NCI-H526 (cell line): ENCODE measurements around the gene SOAT1.
"Not testable (repeated sequence)": the region's sequence is repeated elsewhere in the genome, so short reads cannot be mapped to it uniquely, and the experiment has no call there.

Source experiments
- DNase-seq, 2 experiments: peaks; one replicate each; lab custom pipeline; 2025; lab: John Stamatoyannopoulos, UW

SOAT1 gene

DNA sequence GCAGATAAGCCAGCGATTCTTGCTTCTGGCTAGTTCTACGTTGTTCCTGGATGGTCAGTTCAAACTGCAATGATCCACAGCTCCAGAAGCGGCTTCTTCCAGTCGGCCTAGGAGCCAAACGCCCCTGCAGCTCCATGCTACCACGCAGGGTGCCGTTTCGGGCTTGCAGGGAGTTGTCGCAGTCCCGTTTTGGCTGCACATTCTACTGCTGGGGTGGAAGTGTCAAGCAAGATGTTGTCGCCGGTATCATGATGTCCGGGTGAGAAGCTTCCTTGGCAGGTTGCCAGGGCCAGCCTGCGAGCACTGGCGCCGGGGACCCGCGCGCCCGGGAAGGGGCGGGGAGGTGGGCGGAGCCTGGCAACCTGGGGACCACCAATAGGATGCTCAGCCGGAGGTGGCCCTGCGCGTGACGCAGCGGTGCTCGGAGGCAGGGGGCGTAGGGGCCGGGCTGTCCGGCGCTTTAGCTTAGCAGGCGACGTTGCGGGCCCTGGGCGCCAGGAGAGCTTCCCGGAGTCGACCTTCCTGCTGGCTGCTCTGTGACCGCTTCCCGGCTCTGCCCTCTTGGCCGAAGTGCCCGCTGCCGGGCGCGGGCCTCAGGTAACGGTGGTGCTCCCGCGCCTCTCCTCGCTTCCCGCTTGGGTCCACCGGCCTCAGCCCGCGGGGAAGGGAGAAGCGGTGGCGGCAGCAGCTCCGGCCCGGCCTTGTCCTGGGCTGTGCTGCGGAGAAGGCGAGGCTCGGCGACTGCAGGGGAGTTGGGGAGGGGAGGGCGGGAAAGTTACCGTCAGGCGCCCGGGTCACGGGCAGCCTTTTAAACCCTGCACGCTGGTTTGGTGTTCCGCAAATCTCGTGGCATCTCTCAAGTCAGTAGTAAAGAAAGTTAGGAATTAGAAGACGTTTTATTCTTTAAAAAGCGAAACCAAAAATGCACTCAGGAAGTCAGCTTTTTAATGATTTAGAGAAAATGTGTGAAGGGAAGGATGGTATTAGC is at the start of gene SOAT1:
SOAT1 (plus strand) TSS at position 458 of the 988 bp plus-strand sequence. CDS start 8,888 bp downstream, outside the sequence.
- DNase-seq, result peak; percentile 97 to 100

- DNase-seq, result not testable (repeated sequence)
Measured at GRCh38 chr1:179245426-179245825, 48.2 kb upstream of the SOAT1 start.

- DNase-seq, result no peak
Measured at GRCh38 chr1:179247923-179248322, 45.7 kb upstream of the SOAT1 start.

DNA sequence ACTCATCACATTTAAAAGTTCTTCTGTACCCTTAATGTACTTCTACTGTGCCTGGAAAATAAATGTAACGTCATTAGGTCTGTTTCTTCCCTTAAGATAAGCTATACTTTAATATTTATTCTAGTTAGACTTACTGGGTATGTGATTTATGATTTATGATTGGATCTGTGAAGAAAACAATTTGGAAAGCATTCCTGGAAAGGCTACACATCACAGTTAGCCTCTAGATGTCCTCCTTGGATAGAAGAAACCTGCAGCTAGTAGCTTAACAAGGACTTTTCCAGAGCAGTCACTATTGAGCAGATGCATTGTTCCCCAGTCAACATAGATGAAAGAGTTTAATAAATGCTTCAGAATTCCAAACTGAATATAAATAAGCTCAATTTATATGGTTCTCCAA is 41.9 kb upstream of the SOAT1 start:
- DNase-seq, result peak; percentile 60 to 71

DNA sequence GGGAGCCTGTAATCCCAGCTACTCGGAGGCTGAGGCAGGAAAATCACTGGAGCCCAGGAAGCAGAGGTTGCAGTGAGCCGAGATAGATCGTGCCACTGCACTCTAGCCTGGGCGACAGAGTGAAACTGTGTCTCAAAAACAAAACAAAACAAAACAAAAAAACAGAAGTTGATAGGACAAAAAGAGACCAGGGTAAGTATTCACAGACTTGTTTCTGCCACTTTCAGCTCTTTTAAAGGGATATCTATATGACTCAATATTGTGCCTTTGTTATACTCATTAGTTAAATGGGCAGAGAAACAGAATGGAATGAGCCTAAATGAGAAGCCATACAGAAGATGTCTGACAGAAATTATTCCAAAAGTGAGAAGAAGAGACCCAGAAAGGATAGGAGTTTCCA is 41.0 kb upstream of the SOAT1 start:
- no peak for DNase-seq

DNA sequence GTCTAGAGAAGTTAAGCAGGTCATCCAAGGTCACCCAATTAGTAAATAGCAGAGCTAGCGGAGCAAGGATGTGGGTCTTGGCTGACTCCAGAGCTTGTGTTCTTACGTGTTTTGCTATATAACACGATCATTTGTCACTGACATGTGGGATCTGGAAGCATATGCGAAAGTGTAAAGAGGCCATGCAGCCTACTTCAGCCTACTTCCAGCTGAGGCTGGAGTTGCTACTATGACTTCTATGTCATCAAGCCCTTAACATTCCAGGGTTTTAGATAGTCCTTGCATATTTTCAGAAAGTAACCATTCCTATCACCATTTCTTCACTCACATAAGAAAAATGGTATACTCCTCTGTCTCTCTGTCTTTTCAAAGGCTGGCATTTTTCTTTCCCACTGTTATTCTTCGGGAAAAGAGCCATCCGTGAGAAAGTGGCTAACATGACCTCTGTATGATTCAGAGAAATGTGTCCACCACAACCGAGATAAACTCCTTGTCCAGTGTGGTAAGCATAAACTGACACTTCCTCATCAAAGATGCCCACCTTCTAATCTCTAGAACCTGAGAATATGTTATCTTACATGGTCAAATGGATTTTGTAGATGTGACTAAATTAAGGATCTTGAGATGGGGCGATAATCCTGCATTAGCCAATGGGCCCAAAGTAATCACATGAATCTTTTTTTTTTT is 40.2 kb upstream of the SOAT1 start:
- DNase-seq, result no peak

- no peak for DNase-seq
Measured at GRCh38 chr1:179262183-179262582, 31.4 kb upstream of the SOAT1 start.

DNA sequence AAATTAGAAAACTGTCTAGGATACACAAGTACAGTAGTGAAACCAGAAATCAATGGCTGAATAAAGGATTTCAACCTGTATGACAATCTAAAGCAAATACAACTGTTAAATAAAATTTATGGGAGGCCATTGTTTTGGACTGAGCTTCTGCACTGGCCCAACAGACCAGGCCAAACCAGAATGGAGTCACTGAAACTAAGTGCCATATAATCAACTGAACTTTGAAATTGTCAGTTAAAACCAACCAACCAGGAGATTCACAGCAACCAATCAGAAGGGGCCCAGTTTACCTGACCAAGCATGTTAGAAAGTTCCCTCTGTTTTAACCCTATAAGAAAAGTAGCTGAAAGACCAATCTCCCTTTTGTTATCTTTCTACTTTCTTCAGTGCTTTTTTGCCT is 30.5 kb upstream of the SOAT1 start:
- DNase-seq, result no peak

DNA sequence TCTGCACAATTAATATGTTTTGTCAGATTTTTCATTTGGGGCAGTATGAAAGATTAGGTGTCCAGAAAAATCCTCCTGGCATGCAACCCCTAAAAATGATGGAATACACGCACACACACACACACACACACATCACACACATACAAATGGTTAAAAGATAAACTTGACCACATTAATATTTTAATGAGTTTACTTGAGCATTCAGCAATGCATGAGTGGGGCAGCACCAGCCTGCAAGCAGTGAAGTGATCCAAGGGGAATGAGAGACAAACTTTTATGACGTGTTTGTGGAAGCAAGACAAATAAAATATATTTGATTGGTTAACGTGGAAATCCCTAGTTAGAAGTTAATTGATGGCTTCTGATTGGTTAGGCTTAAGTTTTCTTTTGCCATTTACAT is 29.1 kb upstream of the SOAT1 start:
- no peak for DNase-seq

DNA sequence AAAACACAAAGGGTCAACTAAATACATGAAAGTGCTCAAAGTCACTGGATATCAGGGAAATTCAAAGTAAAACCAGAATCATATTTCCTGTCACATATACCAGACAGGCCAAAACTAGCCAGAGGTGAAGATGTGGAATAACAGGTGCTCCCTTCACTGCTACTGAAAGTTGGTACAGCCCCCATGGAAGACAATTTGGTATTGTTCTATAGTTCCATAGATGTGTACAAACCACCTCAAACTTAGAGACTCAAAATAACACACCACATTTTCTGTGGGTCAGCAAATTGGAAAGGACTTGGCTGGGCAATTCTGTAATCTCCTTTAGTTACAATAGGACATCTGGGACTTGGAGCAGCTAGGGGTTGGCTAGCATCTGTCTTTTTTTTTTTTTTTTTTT is 24.5 kb upstream of the SOAT1 start:
- DNase-seq, result no peak

GRCh38 chr1:179274424-179274823 is 19.2 kb upstream of the SOAT1 start:
- not testable (repeated sequence) for DNase-seq

DNA sequence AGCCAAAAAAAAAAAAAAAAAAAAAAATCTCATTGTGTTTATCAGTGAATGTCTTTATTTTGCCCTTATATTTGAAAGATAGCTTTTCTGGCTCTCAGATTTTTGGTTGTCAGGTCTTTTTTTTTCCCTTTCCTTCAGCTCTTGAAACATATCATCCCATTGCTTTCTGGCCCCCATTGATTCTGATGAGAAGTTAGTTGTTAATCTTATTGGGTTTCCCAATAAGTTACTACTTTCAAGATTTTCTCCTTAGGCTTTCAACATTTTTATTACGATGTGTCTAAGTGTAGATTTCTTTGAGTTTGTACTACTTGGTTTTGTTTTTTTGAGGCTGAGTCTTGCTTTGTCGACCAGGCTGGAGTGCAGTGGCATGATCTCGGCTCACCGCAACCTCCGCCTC is 14.7 kb upstream of the SOAT1 start:
- DNase-seq, result no peak

GRCh38 chr1:179283992-179284391 is 9.6 kb upstream of the SOAT1 start:
- DNase-seq, result no peak

DNA sequence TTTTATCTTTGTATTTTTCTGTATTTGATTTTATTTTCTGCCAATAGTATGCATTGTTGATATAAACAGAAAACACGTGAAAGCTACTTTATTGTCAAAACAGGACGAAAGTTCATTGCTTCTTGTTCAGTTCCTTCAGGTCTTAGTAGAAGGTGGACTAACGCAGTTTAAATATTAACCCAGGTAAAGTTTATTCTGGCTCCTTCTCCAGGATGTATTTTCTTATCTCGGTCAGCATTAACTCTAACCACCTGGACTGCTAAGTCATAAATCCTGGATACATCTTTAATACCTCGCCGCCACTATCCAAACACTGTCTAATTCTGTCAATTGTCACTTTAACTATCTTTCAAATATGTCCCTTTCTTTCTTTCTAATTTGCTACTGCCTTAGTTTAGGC is 5.7 kb upstream of the SOAT1 start:
- DNase-seq, result peak in 1 of 2 experiments; percentile 50

DNA sequence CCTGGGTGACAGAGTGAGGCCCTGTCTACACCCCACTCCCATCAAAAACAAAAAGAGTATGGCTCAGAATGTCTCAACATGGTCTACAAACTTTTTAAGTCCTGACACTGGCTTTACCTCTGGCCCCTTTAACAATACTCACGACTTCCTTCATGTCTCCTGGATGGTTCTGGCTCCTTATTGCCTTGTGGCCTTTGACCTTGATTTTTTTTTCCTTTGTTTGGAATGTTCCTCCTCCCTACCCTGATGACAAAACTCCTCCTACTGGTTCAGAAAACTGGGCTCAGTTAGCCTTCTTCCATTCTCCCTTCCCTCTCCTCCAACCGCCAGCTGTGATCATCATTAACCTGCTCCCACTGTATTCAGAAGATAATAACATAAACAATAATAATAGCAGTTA is 4.6 kb upstream of the SOAT1 start:
- DNase-seq, result no peak

- DNase-seq, result no peak
Measured at GRCh38 chr1:179295164-179295755, 1.7 kb downstream of the SOAT1 start.

DNA sequence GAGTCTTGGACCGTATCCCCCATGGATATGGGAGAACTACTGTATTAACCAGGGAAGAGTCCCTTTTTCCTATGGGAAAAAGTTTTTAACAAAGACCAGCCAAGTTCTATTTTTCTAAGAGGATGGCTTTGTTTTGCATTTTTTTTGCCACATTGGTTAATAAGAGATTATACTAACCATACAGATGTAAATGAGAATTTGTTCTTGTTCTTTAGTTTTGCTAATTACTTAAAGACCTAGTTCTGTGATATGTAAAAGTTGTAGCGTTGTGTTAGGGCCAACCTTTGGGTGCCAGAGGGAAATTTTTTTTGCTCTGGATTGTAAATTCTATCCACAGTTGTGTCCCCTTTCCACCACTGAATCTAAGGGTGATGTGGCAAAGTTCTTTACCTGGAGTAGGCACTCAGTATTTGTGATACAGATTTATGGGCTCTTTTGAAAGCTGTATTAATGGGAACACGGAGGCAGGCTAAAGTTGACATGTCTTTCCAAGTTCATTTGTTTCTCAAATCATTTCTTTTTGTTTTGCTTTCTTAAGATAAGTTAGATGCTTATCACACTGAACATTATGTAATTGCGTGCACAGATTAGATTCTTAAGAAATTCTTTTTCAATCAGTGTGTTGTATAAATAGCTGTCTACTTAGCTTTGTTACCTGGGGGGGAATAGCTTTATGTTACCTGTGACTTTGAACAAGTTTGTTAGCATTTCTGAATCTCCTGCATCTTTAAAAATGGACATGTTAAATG is 2.9 kb downstream of the SOAT1 start:
- DNase-seq, result no peak

DNA sequence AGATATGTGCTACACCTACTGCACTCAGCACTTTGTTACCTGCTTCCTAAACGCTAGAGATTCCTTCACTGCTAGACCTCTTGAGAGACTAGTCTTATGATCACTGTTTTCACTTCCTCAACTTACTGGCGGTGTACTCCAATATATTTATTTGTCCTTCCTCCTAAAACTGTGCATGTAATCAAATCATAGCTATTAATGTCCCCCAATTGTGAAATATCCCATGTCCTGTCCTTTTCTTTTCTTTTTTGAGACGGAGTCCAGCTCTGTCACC is 3.4 kb downstream of the SOAT1 start:
- no peak for DNase-seq

GRCh38 chr1:179298952-179299351 is 5.4 kb downstream of the SOAT1 start:
- no peak for DNase-seq

- DNase-seq, result no peak
Measured at GRCh38 chr1:179300112-179300511, 6.5 kb downstream of the SOAT1 start.

GRCh38 chr1:179302070-179302469 is 8.5 kb downstream of the SOAT1 start:
- no peak for DNase-seq

DNA sequence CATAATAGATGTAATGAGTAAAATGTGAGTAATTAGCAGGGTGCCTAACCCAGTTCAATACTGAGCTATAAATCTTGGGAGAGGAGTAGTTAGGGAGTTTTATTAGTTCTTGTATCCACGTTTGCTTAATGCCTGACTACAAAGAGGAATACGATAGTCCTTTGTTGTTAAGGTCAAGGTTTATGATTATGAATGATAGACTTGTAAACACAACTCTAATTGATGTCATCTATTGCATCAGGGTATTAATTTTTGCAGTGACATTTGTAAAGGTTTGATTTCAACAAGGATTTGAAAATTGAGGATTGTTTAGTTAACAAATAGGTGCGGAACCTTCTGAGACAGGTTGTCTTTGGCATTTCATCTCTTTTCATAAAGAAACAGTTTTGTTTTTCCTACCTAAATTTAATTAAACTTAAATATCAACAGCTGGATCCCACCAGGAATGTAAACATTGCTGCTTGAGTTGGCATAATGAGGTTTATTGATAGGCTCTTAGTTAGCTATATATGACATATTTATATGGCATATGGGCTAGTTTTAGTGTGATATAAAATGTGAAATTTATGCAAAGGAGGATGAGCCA is 9.7 kb downstream of the SOAT1 start:
- DNase-seq, result no peak
